Mesothelial cell of epicardium (in vitro differentiated cells): ENCODE measurements around the gene FMNL2. TPM values are rescaled to one million over a fixed set of nuclear protein-coding genes. Genes with fewer than 3 reads are reported as not detected.

ENCODE experiments used
- DNase-seq, 2 experiments: peaks; one replicate each; pipeline ENCODE4 v3.0.0; 2021; ENCODE audit warnings: low spot score in 2 of 2; ENCODE audit not compliant: unreplicated experiment in 2 of 2
- H3K27ac Mint-ChIP-seq: 2 replicates; pipeline ENCODE4 v1.8.0; 2021; ENCODE audit warnings: mixed read lengths
- H3K27me3 Mint-ChIP-seq: 2 replicates; pipeline ENCODE4 v1.8.0; 2021; ENCODE audit warnings: low read depth, mixed read lengths
- H3K36me3 Mint-ChIP-seq: 2 replicates; pipeline ENCODE4 v1.8.0; 2021; ENCODE audit warnings: mixed read lengths
- H3K4me1 Mint-ChIP-seq: 2 replicates; pipeline ENCODE4 v1.8.0; 2021; ENCODE audit warnings: mixed read lengths
- H3K4me3 Mint-ChIP-seq: 2 replicates; pipeline ENCODE4 v1.8.0; 2021; ENCODE audit warnings: mild to moderate bottlenecking, moderate library complexity, mixed read lengths
- H3K9me3 Mint-ChIP-seq: 2 replicates; pipeline ENCODE4 v1.8.0; 2021; ENCODE audit warnings: mixed read lengths
- CTCF ChIP-seq: fragments of 200-600 bp; sonication (generic); IDR thresholded peaks from one replicate; pipeline ENCODE4 v1.5.0; 2021; ENCODE audit warnings: antibody characterized with exemption; ENCODE audit not compliant: unreplicated experiment
- total RNA-seq: library from RNA; stranded (reverse); gene quantifications from 3 replicates; pipeline ENCODE4 v1.2.1, GENCODE V29; 2021

FMNL2 gene
- total RNA-seq, 1 donor from 2014 or later: 52.6 TPM

GRCh38 chr2:152578573-152578972, 243.6 kb downstream of the FMNL2 start:
- Mint-ChIP-seq H3K27me3 (no peaks in the 10 kb centered on the region), H3K36me3 (peaks cover 9% of the 10 kb centered on the region), H3K9me3 (no peaks in the 10 kb centered on the region), H3K4me1 (peaks cover 7% of the 10 kb centered on the region), H3K27ac (no peak overlapping the region), H3K4me3 (no peak overlapping the region)
- DNase-seq: no peak
- no peak for TF ChIP-seq CTCF

GRCh38 chr2:152580714-152581113, 245.7 kb downstream of the FMNL2 start:
- no peak for DNase-seq
- Mint-ChIP-seq H3K9me3 (no peaks in the 10 kb centered on the region), H3K27me3 (no peaks in the 10 kb centered on the region), H3K4me3 (no peak overlapping the region), H3K4me1 (peaks cover 18% of the 10 kb centered on the region), H3K27ac (peak overlapping the region; percentile 47), H3K36me3 (peaks cover 10% of the 10 kb centered on the region)
- TF ChIP-seq CTCF: no peak

- no peak for DNase-seq
- H3K9me3 Mint-ChIP-seq: no peaks in the 10 kb centered on the region
- H3K27me3 Mint-ChIP-seq: no peaks in the 10 kb centered on the region
- H3K36me3 Mint-ChIP-seq: peaks cover 10% of the 10 kb centered on the region
- no peak overlapping the region for H3K27ac Mint-ChIP-seq
- TF ChIP-seq CTCF: no peak
- no peak overlapping the region for H3K4me3 Mint-ChIP-seq
- peaks cover 22% of the 10 kb centered on the region for H3K4me1 Mint-ChIP-seq
Measured at GRCh38 chr2:152581360-152581759, 246.4 kb downstream of the FMNL2 start.

GRCh38 chr2:152582081-152582480, 247.1 kb downstream of the FMNL2 start:
- Mint-ChIP-seq H3K4me1 (peaks cover 22% of the 10 kb centered on the region), H3K4me3 (no peak overlapping the region), H3K27me3 (no peaks in the 10 kb centered on the region), H3K27ac (no peak overlapping the region), H3K9me3 (no peaks in the 10 kb centered on the region), H3K36me3 (peaks cover 10% of the 10 kb centered on the region)
- no peak for TF ChIP-seq CTCF
- no peak for DNase-seq

- peaks cover 12% of the 10 kb centered on the region for H3K36me3 Mint-ChIP-seq
- no peak for TF ChIP-seq CTCF
- no peak for DNase-seq
- H3K27me3 Mint-ChIP-seq: no peaks in the 10 kb centered on the region
- no peak overlapping the region for H3K4me3 Mint-ChIP-seq
- peaks cover 3% of the 10 kb centered on the region for H3K9me3 Mint-ChIP-seq
- no peak overlapping the region for H3K27ac Mint-ChIP-seq
- peaks cover 22% of the 10 kb centered on the region for H3K4me1 Mint-ChIP-seq
Measured at GRCh38 chr2:152583512-152584229, 248.7 kb downstream of the FMNL2 start.
